NAMALWA (cell line): Measurements from ENCODE around the gene NUDCD3.
A peak's percentile ranks its signal among the peaks of the same experiment; 100 is the strongest.
"Not testable (repeated sequence)": the region's sequence is repeated elsewhere in the genome, so short reads cannot be mapped to it uniquely, and the experiment has no call there.

Experiments used
- DNase-seq: peaks from one replicate; pipeline ENCODE4 v3.0.0-alpha.2; 2015; ENCODE audit warnings: low spot score

The NUDCD3 gene

GRCh38 chr7:44517175-44517574 is 26.7 kb upstream of the NUDCD3 start:
- DNase-seq = no peak

GRCh38 chr7:44515590-44516268 is 25.3 kb upstream of the NUDCD3 start:
- DNase-seq = no peak

- no peak for DNase-seq
These were observed 22.3 kb upstream of the NUDCD3 start for GRCh38 chr7:44512736-44513135.

GRCh38 chr7:44511863-44512468 is 21.5 kb upstream of the NUDCD3 start:
- DNase-seq = no peak

GRCh38 chr7:44511236-44511635 is 20.8 kb upstream of the NUDCD3 start:
- no peak for DNase-seq

GRCh38 chr7:44508328-44509030 is 18.0 kb upstream of the NUDCD3 start:
- DNase-seq = no peak

- DNase-seq = not testable (repeated sequence)
These were observed 16.3 kb upstream of the NUDCD3 start for GRCh38 chr7:44506592-44507288.

GRCh38 chr7:44505595-44505994 is 15.1 kb upstream of the NUDCD3 start:
- peak; percentile 48 for DNase-seq

- no peak for DNase-seq
These were observed 7.9 kb upstream of the NUDCD3 start for GRCh38 chr7:44498230-44498954.

GRCh38 chr7:44497155-44498027 is 6.9 kb upstream of the NUDCD3 start:
- no peak for DNase-seq

- no peak for DNase-seq
These were observed 5.9 kb upstream of the NUDCD3 start for GRCh38 chr7:44496385-44496784.

- no peak for DNase-seq
These were observed 4.5 kb upstream of the NUDCD3 start for GRCh38 chr7:44494960-44495359.

GRCh38 chr7:44491229-44491628 is 771 bp upstream of the NUDCD3 start:
- no peak for DNase-seq

GRCh38 chr7:44489955-44490350 is 505 bp downstream of the NUDCD3 start:
- DNase-seq = no peak

- no peak for DNase-seq
These were observed 1.5 kb downstream of the NUDCD3 start for GRCh38 chr7:44488955-44489354.

- peak; percentile 45 for DNase-seq
These were observed 3.8 kb downstream of the NUDCD3 start for GRCh38 chr7:44486693-44487092.

GRCh38 chr7:44486001-44486400 is 4.5 kb downstream of the NUDCD3 start:
- no peak for DNase-seq

GRCh38 chr7:44484482-44485313 is 5.8 kb downstream of the NUDCD3 start:
- DNase-seq = no peak

GRCh38 chr7:44482502-44483485 is 7.7 kb downstream of the NUDCD3 start:
- DNase-seq = no peak
